HFF-Myc (cell line): ENCODE results near the gene COX6A1.

Experiments used
- DNase-seq: peaks from one replicate; pipeline ENCODE4 v3.0.0-alpha.2; 2011; ENCODE audit warnings: low read depth; ENCODE audit errors: extremely low read depth
- H3K4me3 ChIP-seq: replicated peaks from 2 replicates; pipeline ENCODE4 v1.5.1; 2011; ENCODE audit warnings: low read depth, mild to moderate bottlenecking, control low read depth, low read length
- TF ChIP-seq, protein P1 (sequence below): IDR thresholded peaks from 2 replicates; pipeline ENCODE4 v1.5.1; 2012; ENCODE audit warnings: mild to moderate bottlenecking, low read depth, low read length, control low read depth; ENCODE audit errors: missing control alignments

The COX6A1 gene

DNA sequence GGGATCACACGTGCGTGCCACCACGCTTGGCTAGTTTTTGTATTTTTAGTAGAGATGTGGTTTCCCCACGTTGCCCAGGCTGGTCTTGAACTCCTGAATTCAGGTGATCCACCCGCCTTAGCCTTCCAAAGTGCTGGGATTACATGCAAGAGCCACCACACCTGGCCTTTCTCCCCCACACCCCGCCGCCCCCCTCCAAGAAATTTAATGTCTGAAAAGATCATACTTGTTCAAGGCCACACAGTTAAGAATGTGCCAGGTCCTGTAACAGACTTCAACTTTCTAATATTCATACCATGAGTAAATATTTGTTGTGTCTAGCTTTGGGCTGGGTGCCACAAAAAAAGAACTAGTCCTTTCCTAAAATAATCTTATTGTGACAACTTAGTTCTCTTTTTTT, 17.4 kb downstream of the COX6A1 start:
- no peak overlapping the region for H3K4me3 ChIP-seq
- TF ChIP-seq, protein P1, sequence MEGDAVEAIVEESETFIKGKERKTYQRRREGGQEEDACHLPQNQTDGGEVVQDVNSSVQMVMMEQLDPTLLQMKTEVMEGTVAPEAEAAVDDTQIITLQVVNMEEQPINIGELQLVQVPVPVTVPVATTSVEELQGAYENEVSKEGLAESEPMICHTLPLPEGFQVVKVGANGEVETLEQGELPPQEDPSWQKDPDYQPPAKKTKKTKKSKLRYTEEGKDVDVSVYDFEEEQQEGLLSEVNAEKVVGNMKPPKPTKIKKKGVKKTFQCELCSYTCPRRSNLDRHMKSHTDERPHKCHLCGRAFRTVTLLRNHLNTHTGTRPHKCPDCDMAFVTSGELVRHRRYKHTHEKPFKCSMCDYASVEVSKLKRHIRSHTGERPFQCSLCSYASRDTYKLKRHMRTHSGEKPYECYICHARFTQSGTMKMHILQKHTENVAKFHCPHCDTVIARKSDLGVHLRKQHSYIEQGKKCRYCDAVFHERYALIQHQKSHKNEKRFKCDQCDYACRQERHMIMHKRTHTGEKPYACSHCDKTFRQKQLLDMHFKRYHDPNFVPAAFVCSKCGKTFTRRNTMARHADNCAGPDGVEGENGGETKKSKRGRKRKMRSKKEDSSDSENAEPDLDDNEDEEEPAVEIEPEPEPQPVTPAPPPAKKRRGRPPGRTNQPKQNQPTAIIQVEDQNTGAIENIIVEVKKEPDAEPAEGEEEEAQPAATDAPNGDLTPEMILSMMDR = no peak
- DNase-seq = no peak

DNA sequence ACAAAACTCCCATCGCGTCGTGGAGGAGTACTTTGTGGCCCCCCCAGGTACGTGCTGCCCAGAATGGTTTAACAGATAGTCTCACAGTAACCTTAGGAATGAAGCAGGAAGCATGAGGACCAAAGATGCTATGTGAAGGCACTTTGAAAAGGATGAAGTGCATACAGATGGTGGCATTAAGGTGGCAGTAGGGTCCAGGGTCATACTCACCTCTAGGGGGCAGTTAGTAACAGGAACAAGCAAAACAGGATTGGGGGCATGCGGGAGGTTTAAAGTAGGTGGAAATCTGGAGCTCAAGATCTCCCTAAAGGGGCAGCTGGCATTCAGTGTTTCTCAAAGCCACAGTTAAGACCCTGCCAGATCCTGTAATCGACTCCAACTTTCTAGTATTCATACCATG, 19.2 kb downstream of the COX6A1 start:
- TF ChIP-seq, protein P1 = peak; percentile 54
- H3K4me3 ChIP-seq = no peak overlapping the region
- no peak for DNase-seq

DNA sequence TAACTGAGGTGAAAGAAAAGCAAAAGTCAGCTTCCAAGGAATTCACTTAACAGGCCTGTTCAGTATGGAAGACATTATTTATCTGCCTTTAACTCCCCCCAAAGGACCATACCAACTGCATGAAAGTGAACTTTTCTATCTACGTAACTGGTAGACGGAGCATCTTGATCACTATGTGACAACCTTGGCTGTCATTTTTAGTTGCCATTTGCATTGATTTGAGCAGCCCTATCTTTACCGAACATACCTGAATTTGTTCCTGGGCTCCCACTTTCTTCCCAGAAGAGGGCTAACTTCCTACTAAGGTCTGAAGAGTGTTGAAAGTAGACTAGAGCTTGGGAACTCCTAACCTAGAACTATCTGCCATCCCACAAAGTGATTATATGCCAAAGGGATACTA, 22.2 kb downstream of the COX6A1 start:
- no peak overlapping the region for H3K4me3 ChIP-seq
- DNase-seq = no peak
- TF ChIP-seq, protein P1 = no peak

DNA sequence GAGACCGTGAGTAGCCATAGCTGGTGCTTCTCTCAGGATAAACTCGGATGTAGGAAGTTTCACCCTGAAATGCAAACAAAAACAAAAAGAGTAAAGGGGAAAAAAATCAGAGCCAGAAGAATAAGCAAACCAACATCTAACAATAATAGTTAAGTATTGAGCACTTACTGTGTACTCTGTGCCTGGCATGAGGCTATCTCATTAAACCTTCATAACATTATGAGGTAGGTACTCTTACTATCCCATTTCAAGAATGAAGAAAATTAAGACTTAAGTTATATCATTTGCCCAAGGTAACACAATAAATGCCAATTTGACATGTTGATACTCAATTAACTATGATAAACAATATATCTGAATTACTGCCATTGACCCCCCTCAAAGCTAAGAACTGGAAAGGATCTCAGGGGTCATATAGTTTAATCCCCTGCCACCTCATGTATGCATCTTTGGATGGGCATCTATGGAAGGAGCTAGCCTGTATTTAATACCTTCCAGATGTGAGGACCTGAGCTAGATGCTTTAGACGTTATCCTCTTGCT, 24.3 kb downstream of the COX6A1 start:
- TF ChIP-seq, protein P1 = no peak
- no peak for DNase-seq
- H3K4me3 ChIP-seq = no peak overlapping the region

DNA sequence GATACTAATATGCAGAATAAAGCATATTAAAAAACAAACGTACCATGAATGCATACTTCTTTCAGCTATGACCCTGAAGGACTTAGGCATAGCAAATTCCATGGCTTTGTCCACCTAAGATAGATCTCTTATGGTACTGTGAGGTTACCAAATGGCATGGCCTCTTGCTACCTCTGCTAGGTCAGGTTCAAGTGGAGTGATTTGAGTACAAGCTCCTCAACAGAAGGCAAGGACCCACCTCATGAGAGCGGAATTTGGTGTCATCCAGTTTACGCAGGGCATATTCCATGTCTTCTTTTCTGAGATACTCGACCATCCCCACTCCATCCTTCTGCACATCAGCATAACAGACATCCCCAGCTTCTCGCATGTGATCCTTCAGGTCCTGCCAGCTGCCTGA, 25.8 kb downstream of the COX6A1 start:
- no peak for DNase-seq
- TF ChIP-seq, protein P1 = no peak

DNA sequence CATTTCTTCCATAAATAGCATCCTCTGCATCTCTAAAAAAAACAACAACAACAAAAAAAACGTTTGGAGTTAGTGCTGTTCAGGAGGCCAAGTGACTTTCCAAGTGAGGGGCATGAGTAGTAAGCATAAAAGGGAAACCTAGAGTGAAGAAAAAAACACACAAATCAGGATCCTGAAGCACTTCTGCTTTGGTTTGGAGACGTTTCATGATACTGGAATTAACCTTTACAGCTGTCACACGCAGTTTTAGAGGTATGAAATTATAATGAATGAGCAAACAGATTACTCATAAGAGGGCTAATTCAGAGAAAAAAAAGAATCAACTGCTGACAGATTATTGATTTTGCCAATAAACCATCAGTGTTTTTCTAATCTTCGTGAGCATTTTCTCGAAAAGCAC, 27.8 kb downstream of the COX6A1 start:
- H3K4me3 ChIP-seq = no peak overlapping the region
- TF ChIP-seq, protein P1 = no peak
- no peak for DNase-seq

More for the DNA sequence above, 25.8 kb downstream of the COX6A1 start:
- no peak overlapping the region for H3K4me3 ChIP-seq
